ENCODE data around the gene TBCCD1. TPM values are rescaled to one million over a fixed set of nuclear protein-coding genes. Genes with fewer than 3 reads are reported as not detected.

TBCCD1 gene
- total and polyA plus RNA-seq, 2 donors from 2014 or later: 6.2 to 13.3 TPM

GRCh38 chr3:186589856-186590579 lies 22.9 kb upstream of the TBCCD1 start:
- H3K27ac ChIP-seq (ENCODE audit: low read depth in 2 of 2, low read length in 2 of 2): no peak overlapping the region
- no peak for TF ChIP-seq CTCF (IDR thresholded peaks at IDR 0.05; ENCODE audit: borderline replicate concordance, extremely low read depth, insufficient read depth)
- H3K36me3 ChIP-seq (ENCODE audit: control insufficient read depth in 2 of 3, insufficient read depth in 3 of 3, low read length in 3 of 3): peaks cover 0 to 4% (median under 1%) of the 10 kb centered on the region in 3 donors
- intact Hi-C loops (cut with DNase I): no loop called here
- H3K4me1 ChIP-seq (ENCODE audit: control insufficient read depth in 2 of 3, insufficient read depth in 2 of 3, low read depth in 1 of 3, low read length in 3 of 3): peaks cover 0 to 9% (median 0%) of the 10 kb centered on the region in 3 donors
- H3K27me3 ChIP-seq (ENCODE audit: control insufficient read depth, insufficient read depth, low read length): no peaks in the 10 kb centered on the region
- DNase-seq (no peak), FAIRE-seq (no peak)
- no peak overlapping the region for H3K9ac ChIP-seq (ENCODE audit: low read length in 3 of 3)
- H3K4me3 ChIP-seq (ENCODE audit: low read length in 3 of 3): no peak overlapping the region
- H3K9me3 ChIP-seq (ENCODE audit: control insufficient read depth in 2 of 3, insufficient read depth in 1 of 3, low read length in 3 of 3): no peaks in the 10 kb centered on the region

GRCh38 chr3:186589121-186589520 lies 22.0 kb upstream of the TBCCD1 start:
- H3K36me3 ChIP-seq (ENCODE audit: control insufficient read depth in 2 of 3, insufficient read depth in 3 of 3, low read length in 3 of 3): peaks cover 0 to 13% (median 9%) of the 10 kb centered on the region in 3 donors
- H3K9ac ChIP-seq (ENCODE audit: low read length in 3 of 3): no peak overlapping the region
- peaks cover 0 to under 1% (median 0%) of the 10 kb centered on the region in 3 donors for H3K4me1 ChIP-seq (ENCODE audit: control insufficient read depth in 2 of 3, insufficient read depth in 2 of 3, low read depth in 1 of 3, low read length in 3 of 3)
- no peak for FAIRE-seq
- H3K9me3 ChIP-seq (ENCODE audit: control insufficient read depth in 2 of 3, insufficient read depth in 1 of 3, low read length in 3 of 3): no peaks in the 10 kb centered on the region
- intact Hi-C loops (cut with DNase I): no loop called here
- no peak overlapping the region for H3K4me3 ChIP-seq (ENCODE audit: low read length in 3 of 3)
- no peak for TF ChIP-seq CTCF (IDR thresholded peaks at IDR 0.05; ENCODE audit: borderline replicate concordance, extremely low read depth, insufficient read depth)
- no peaks in the 10 kb centered on the region for H3K27me3 ChIP-seq (ENCODE audit: control insufficient read depth, insufficient read depth, low read length)
- no peak overlapping the region for H3K27ac ChIP-seq (ENCODE audit: low read depth in 2 of 2, low read length in 2 of 2)
- no peak for DNase-seq

- H3K27ac ChIP-seq (ENCODE audit: low read depth in 2 of 2, low read length in 2 of 2): no peak overlapping the region
- FAIRE-seq (no peak), DNase-seq (no peak)
- no peak for TF ChIP-seq CTCF (IDR thresholded peaks at IDR 0.05; ENCODE audit: borderline replicate concordance, extremely low read depth, insufficient read depth)
- no peaks in the 10 kb centered on the region for H3K27me3 ChIP-seq (ENCODE audit: control insufficient read depth, insufficient read depth, low read length)
- no peak overlapping the region for H3K9ac ChIP-seq (ENCODE audit: low read length in 3 of 3)
- no peaks in the 10 kb centered on the region for H3K9me3 ChIP-seq (ENCODE audit: control insufficient read depth in 2 of 3, insufficient read depth in 1 of 3, low read length in 3 of 3)
- H3K4me1 ChIP-seq (ENCODE audit: control insufficient read depth in 2 of 3, insufficient read depth in 2 of 3, low read depth in 1 of 3, low read length in 3 of 3): no peaks in the 10 kb centered on the region
- no peak overlapping the region for H3K4me3 ChIP-seq (ENCODE audit: low read length in 3 of 3)
- intact Hi-C loops (cut with DNase I): no loop called here
- H3K36me3 ChIP-seq (ENCODE audit: control insufficient read depth in 2 of 3, insufficient read depth in 3 of 3, low read length in 3 of 3): peaks cover 0 to 13% (median 13%) of the 10 kb centered on the region in 3 donors
Observed at GRCh38 chr3:186588632-186589031, 21.5 kb upstream of the TBCCD1 start.
